SK-N-SH (cell line): ENCODE measurements around the gene CLIC6. TPM values are rescaled to one million over a fixed set of nuclear protein-coding genes. Genes with fewer than 3 reads are reported as not detected.

Experiments used
- CTCF ChIA-PET: fragments of 300-600, 350-600 bp; formaldehyde crosslinking; extraction: SDS; loops from one replicate; lab custom pipeline; 2021; lab: Yijun Ruan, JAX
- POLR2A ChIA-PET: fragments of 350-600 bp; sonication (Branson Sonifier 250); formaldehyde crosslinking; extraction: SDS; loops from one replicate; lab custom pipeline; 2020; ENCODE audit warnings: antibody characterized with exemption, inconsistent platforms; lab: Yijun Ruan, JAX
- DNase-seq: peaks from one replicate; pipeline ENCODE4 v3.0.0; 2012
- H2AFZ ChIP-seq: fragments of 200-600 bp; sonication (generic); 2 replicates; pipeline ENCODE4 v1.8.1; 2016; ENCODE audit warnings: antibody characterized with exemption, mild to moderate bottlenecking, low read depth
- H3F3A ChIP-seq: fragments of 200-600 bp; sonication (generic); replicated peaks from 2 replicates; pipeline ENCODE3; 2016; ENCODE audit warnings: antibody characterized with exemption, mild to moderate bottlenecking; ENCODE audit not compliant: insufficient read depth
- H3K27ac ChIP-seq, 2 experiments: fragments of 200-500 bp in 1 of 2; fragments of 200-600 bp in 1 of 2; sonication (Bioruptor generic) in 1 of 2; sonication (generic), shearing (Covaris generic) in 1 of 2; 2 replicates each; pipeline versions ENCODE4 v1.5.1 to v1.6.1; 2014 to 2016; ENCODE audit warnings: low read depth in 2 of 2, inconsistent platforms in 1 of 2, low read length in 1 of 2, mild to moderate bottlenecking in 1 of 2, mixed read lengths in 1 of 2
- H3K27me3 ChIP-seq: fragments of 200-600 bp; sonication (generic), shearing (Covaris generic); 2 replicates; pipeline ENCODE4 v1.6.1; 2016; ENCODE audit warnings: mixed run types; ENCODE audit not compliant: insufficient read depth
- H3K36me3 ChIP-seq, 2 experiments: fragments of 200-500 bp in 1 of 2; fragments of 200-600 bp in 1 of 2; sonication (Bioruptor generic) in 1 of 2; sonication (generic) in 1 of 2; replicated peaks in 1 of 2; 2 replicates each; pipeline versions ENCODE3 to v1.5.1; 2014 to 2016; ENCODE audit warnings: low read length in 1 of 2, mild to moderate bottlenecking in 1 of 2; ENCODE audit not compliant: insufficient read depth in 2 of 2, control insufficient read depth in 1 of 2
- H3K4me1 ChIP-seq, 2 experiments: fragments of 200-500 bp in 1 of 2; fragments of 200-600 bp in 1 of 2; sonication (Bioruptor generic) in 1 of 2; sonication (generic), shearing (Covaris generic) in 1 of 2; 2 replicates each; pipeline versions ENCODE4 v1.5.1 to v1.6.1; 2014 to 2016; ENCODE audit warnings: low read depth in 1 of 2, low read length in 1 of 2, mixed run types in 1 of 2; ENCODE audit not compliant: insufficient read depth in 2 of 2, control insufficient read depth in 1 of 2
- H3K4me2 ChIP-seq: fragments of 200-600 bp; sonication (generic), shearing (Covaris generic); 2 replicates; pipeline ENCODE4 v1.6.1; 2017; ENCODE audit warnings: mixed run types
- H3K4me3 ChIP-seq, 2 experiments: fragments of 200-500 bp in 1 of 2; fragments of 200-600 bp in 1 of 2; sonication (Bioruptor generic) in 1 of 2; sonication (generic), shearing (Covaris generic) in 1 of 2; 2 replicates each; pipeline versions ENCODE4 v1.5.1 to v1.8.1; 2014 to 2016; ENCODE audit warnings: low read depth in 2 of 2, inconsistent platforms in 1 of 2, low read length in 1 of 2, mild to moderate bottlenecking in 1 of 2, mixed read lengths in 1 of 2, moderate library complexity in 1 of 2
- H3K79me2 ChIP-seq: fragments of 200-600 bp; sonication (generic); 2 replicates; pipeline ENCODE4 v1.8.1; 2017; ENCODE audit warnings: mild to moderate bottlenecking; ENCODE audit not compliant: insufficient read depth
- H3K9ac ChIP-seq: fragments of 200-600 bp; sonication (generic); 2 replicates; pipeline ENCODE4 v1.6.1; 2017; ENCODE audit warnings: mixed run types
- H3K9me2 ChIP-seq: fragments of 200-600 bp; sonication (generic); 2 replicates; pipeline ENCODE4 v1.6.1; 2017; ENCODE audit warnings: mixed run types
- H3K9me3 ChIP-seq: fragments of 200-600 bp; sonication (generic); 2 replicates; pipeline ENCODE4 v1.6.1; 2017; ENCODE audit warnings: mixed run types, mild to moderate bottlenecking, moderate library complexity
- H4K20me1 ChIP-seq: fragments of 200-600 bp; sonication (generic); 2 replicates; pipeline ENCODE4 v1.6.1; 2017; ENCODE audit warnings: mild to moderate bottlenecking, mixed run types; ENCODE audit not compliant: insufficient read depth
- CHD2 ChIP-seq: fragments of 150-350 bp; IDR thresholded peaks from 2 replicates; pipeline ENCODE4 v1.6.1; 2018; ENCODE audit warnings: low read length; ENCODE audit not compliant: partially characterized antibody
- CTCF ChIP-seq: fragments of 200-600 bp; sonication (generic); IDR thresholded peaks from 2 replicates; pipeline ENCODE4 v1.6.1; 2017; ENCODE audit warnings: antibody characterized with exemption, mild to moderate bottlenecking, moderate library complexity
- ELF1 ChIP-seq: IDR thresholded peaks from 2 replicates; pipeline ENCODE4 v1.4.0; 2012
- EP300 ChIP-seq, 2 experiments: IDR thresholded peaks; 2 replicates each; pipeline versions ENCODE4 v1.4.0 to v1.6.1; 2012; ENCODE audit warnings: borderline replicate concordance in 1 of 2, low read depth in 1 of 2, low read length in 1 of 2
- EZH2phosphoT487 ChIP-seq: fragments of 200-600 bp; sonication (generic); IDR thresholded peaks from 2 replicates; pipeline ENCODE4 v1.6.1; 2017; ENCODE audit warnings: low read depth, mixed run types, mild to moderate bottlenecking, antibody characterized with exemption, moderate library complexity, borderline replicate concordance
- FOSL2 ChIP-seq: IDR thresholded peaks from 2 replicates; pipeline ENCODE4 v1.4.0; 2012; ENCODE audit warnings: low read depth, mild to moderate bottlenecking, moderate library complexity, borderline replicate concordance
- FOXJ3 ChIP-seq: sonication (generic); formaldehyde crosslinking; IDR thresholded peaks from 2 replicates; pipeline ENCODE4 v1.5.1; 2020; ENCODE audit warnings: mild to moderate bottlenecking, missing genetic modification reagents
- GABPA ChIP-seq: IDR thresholded peaks from 2 replicates; pipeline ENCODE4 v1.4.0; 2012; ENCODE audit warnings: low read depth, mild to moderate bottlenecking
- GATA2 ChIP-seq: sonication (generic); formaldehyde crosslinking; IDR thresholded peaks from 2 replicates; pipeline ENCODE4 v1.5.0; 2020; ENCODE audit warnings: mild to moderate bottlenecking, missing genetic modification reagents
- MAX ChIP-seq: IDR thresholded peaks from 2 replicates; pipeline ENCODE4 v1.4.0; 2012; ENCODE audit warnings: low read depth
- MEF2A ChIP-seq: IDR thresholded peaks from 2 replicates; pipeline ENCODE4 v1.4.0; 2012; ENCODE audit warnings: low read depth, borderline replicate concordance
- MXI1 ChIP-seq: IDR thresholded peaks from 2 replicates; pipeline ENCODE4 v1.6.1; 2012; ENCODE audit warnings: mild to moderate bottlenecking, low read depth, low read length, improper control_type of control experiment
- NFIC ChIP-seq: IDR thresholded peaks from 2 replicates; pipeline ENCODE4 v1.4.0; 2012; ENCODE audit warnings: borderline replicate concordance
- PBX3 ChIP-seq: IDR thresholded peaks from 2 replicates; pipeline ENCODE4; 2012
- RCOR1 ChIP-seq: fragments of 150-350 bp; IDR thresholded peaks from 2 replicates; pipeline ENCODE4 v1.6.1; 2017; ENCODE audit warnings: antibody characterized with exemption, low read length
- RFX5 ChIP-seq: IDR thresholded peaks from 2 replicates; pipeline ENCODE4 v1.6.1; 2012; ENCODE audit warnings: mild to moderate bottlenecking, improper control_type of control experiment, low read length
- RXRA ChIP-seq: IDR thresholded peaks from 2 replicates; pipeline ENCODE4 v1.4.0; 2012; ENCODE audit warnings: low read depth, mild to moderate bottlenecking, borderline replicate concordance
- SMC3 ChIP-seq: IDR thresholded peaks from 2 replicates; pipeline ENCODE4 v1.6.1; 2012; ENCODE audit warnings: low read depth, low read length, improper control_type of control experiment
- TAF1 ChIP-seq: IDR thresholded peaks from 2 replicates; pipeline ENCODE4 v1.6.1; 2012; ENCODE audit warnings: low read depth, mild to moderate bottlenecking, low read length, moderate library complexity, borderline replicate concordance
- TCF12 ChIP-seq: IDR thresholded peaks from 2 replicates; pipeline ENCODE4 v1.4.0; 2012
- YY1 ChIP-seq: IDR thresholded peaks from 2 replicates; pipeline ENCODE4 v1.4.0; 2012; ENCODE audit warnings: low read depth, mild to moderate bottlenecking
- WGBS: methylation state at CpG from one replicate; pipeline ENCODE4 v1.1.6; 2017; ENCODE audit warnings: low lambda C conversion rate; 5-methylcytosine and 5-hydroxymethylcytosine counted together
- polyA plus RNA-seq, 3 experiments: library from polyadenylated mRNA; depleted of rRNA; stranded (reverse); fragments of >200 nt; gene quantifications; 2 replicates each; pipeline ENCODE4 v1.2.3, GENCODE V29; 2012

The CLIC6 gene
- polyA plus RNA-seq, 1 of the 3 experiments (the other 2 are of a cell fraction) = 0.08 TPM

GRCh38 chr21:34737115-34737514, 68.3 kb downstream of the CLIC6 start (continued):
- TF ChIP-seq MEF2A (no peak), MXI1 (no peak), YY1 (no peak), RXRA (no peak)

GRCh38 chr21:34740198-34740597, 71.4 kb downstream of the CLIC6 start:
- no peak overlapping the region for H3K4me3 ChIP-seq
- no peak overlapping the region for H3K4me2 ChIP-seq
- WGBS = 28% methylated on average over 1 of the region's 1 CpG
- no peak for TF ChIP-seq CHD2
- no peak for TF ChIP-seq SMC3
- no peak for TF ChIP-seq CTCF
- TF ChIP-seq TCF12 = no peak
- TF ChIP-seq TAF1 = no peak
- TF ChIP-seq EP300 (IDR thresholded peaks at IDR 0.05; ENCODE audit: borderline replicate concordance in 1 of 2, low read depth in 1 of 2, low read length in 1 of 2) = no peak
- TF ChIP-seq GATA2 (CRISPR knock-in tag) = no peak
- no peak for TF ChIP-seq FOSL2
- no peak for TF ChIP-seq MAX
- no peak for TF ChIP-seq FOXJ3 (CRISPR knock-in tag)
- no peak for TF ChIP-seq ELF1
- no peak for TF ChIP-seq PBX3
- no peak for TF ChIP-seq EZH2phosphoT487
- TF ChIP-seq NFIC = no peak
- no peak for TF ChIP-seq RFX5
- no peak for TF ChIP-seq MEF2A
- no peak for TF ChIP-seq RCOR1
- TF ChIP-seq GABPA = no peak
- H3K27ac ChIP-seq = no peak overlapping the region
- no peak overlapping the region for H2AFZ ChIP-seq
- H4K20me1 ChIP-seq = no peaks in the 10 kb centered on the region
- H3K4me1 ChIP-seq = no peaks in the 10 kb centered on the region; a peak in 1 of 4 replicates
- no peaks in the 10 kb centered on the region for H3K9me2 ChIP-seq
- no peak for DNase-seq
- H3F3A ChIP-seq = no peaks in the 10 kb centered on the region
- H3K9me3 ChIP-seq = no peaks in the 10 kb centered on the region
- H3K27me3 ChIP-seq = peaks cover 5% of the 10 kb centered on the region; the same call in 1 of the 2 replicates
- H3K36me3 ChIP-seq = no peaks in the 10 kb centered on the region
- no peak overlapping the region for H3K9ac ChIP-seq
- ChIA-PET POLR2A (no interaction called here), CTCF (interaction anchor here (1.6 kb wide), 1 partner anchor 1100 kb away, joined by 3 read pairs; no protein-coding TSS in a partner anchor)
- no peaks in the 10 kb centered on the region for H3K79me2 ChIP-seq
